ENCODE data around the gene KCNQ5.

DNA sequence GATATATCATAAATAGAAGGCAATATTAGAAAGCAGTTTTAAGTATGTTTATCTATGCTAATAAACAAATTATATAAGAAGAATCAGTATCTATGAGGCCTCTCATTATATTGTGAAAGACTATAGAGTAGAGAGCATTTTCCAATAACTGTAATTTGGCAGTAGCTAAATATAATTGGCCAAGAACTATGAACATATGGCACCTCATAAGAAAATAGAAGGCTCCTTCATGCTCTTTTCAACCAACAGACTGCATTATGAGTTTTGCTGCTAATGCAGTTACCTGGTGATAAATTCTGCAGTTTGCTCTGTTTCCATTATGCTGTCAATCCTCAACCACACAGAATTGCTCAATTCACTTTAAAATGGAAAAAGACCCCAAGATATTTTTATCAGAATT lies 382.4 kb downstream of the KCNQ5 start:
- TF ChIP-seq, protein P1, sequence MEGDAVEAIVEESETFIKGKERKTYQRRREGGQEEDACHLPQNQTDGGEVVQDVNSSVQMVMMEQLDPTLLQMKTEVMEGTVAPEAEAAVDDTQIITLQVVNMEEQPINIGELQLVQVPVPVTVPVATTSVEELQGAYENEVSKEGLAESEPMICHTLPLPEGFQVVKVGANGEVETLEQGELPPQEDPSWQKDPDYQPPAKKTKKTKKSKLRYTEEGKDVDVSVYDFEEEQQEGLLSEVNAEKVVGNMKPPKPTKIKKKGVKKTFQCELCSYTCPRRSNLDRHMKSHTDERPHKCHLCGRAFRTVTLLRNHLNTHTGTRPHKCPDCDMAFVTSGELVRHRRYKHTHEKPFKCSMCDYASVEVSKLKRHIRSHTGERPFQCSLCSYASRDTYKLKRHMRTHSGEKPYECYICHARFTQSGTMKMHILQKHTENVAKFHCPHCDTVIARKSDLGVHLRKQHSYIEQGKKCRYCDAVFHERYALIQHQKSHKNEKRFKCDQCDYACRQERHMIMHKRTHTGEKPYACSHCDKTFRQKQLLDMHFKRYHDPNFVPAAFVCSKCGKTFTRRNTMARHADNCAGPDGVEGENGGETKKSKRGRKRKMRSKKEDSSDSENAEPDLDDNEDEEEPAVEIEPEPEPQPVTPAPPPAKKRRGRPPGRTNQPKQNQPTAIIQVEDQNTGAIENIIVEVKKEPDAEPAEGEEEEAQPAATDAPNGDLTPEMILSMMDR (IDR thresholded peaks at IDR 0.05), result no peak
- TF ChIP-seq POLR2A (IDR thresholded peaks at IDR 0.05), result no peak
